ENCODE data around the gene NCAPH2.

GRCh38 chr22:50526834-50527801 is 19.1 kb downstream of the NCAPH2 start:
- TF ChIP-seq FOXA1 (IDR thresholded peaks at IDR 0.05) = no peak
- TF ChIP-seq PKNOX1 (IDR thresholded peaks at IDR 0.05) = no peak; the same call in 1 of the 2 replicates
- TF ChIP-seq HDGF (IDR thresholded peaks at IDR 0.05; ENCODE audit: borderline replicate concordance) = no peak
- no peak for TF ChIP-seq SUZ12 (IDR thresholded peaks at IDR 0.05)
- TF ChIP-seq ARNT (IDR thresholded peaks at IDR 0.05) = no peak
- no peak for TF ChIP-seq SP1 (IDR thresholded peaks at IDR 0.05)
- TF ChIP-seq ZNF384 (IDR thresholded peaks at IDR 0.05) = no peak
- no peak for TF ChIP-seq L3MBTL2 (conservative IDR thresholded peaks at IDR 0.05)
- TF ChIP-seq LEF1 (IDR thresholded peaks at IDR 0.05; ENCODE audit: borderline replicate concordance) = no peak
